Gastrocnemius medialis (tissue), 4 donors: ENCODE data around the gene MAGI1.

ENCODE experiments used
- POLR2A ChIP-seq, 2 donors: fragments of 450-650 bp; IDR thresholded peaks; one replicate each; pipeline ENCODE4 v1.6.1; 2017; ENCODE audit warnings: antibody characterized with exemption in 2 of 2, mild to moderate bottlenecking in 2 of 2, moderate library complexity in 2 of 2
- TF ChIP-seq, protein P1 (sequence below), 5 experiments: fragments of 450-650 bp in 3 of 5; fragments of 200-600 bp in 2 of 5; sonication (generic) in 2 of 5; IDR thresholded peaks in 4 of 5; conservative IDR thresholded peaks in 1 of 5; 1 replicate in 4 of 5; 2 replicates in 1 of 5; pipeline ENCODE4 v1.5.1; 2016 to 2019; ENCODE audit warnings: antibody characterized with exemption in 5 of 5, mild to moderate bottlenecking in 3 of 5, moderate library complexity in 3 of 5

DNA sequence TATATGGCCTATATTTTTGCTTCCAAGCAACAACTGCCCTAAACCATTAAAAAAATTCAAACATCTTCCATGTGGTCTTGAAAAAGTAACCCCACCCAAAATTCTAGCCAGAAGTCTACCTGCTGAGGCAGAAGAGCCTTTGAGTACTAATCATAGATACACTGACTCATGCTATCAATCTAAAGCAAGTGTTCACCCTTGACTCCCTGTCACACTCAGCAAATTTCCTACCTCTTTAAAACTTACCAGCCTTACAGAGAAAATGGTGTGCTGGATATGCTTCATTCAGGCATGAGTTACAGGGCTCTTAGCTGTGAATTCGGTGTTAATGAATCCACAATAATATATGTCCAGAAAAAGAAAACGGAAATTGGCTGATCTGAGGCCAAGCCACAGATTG lies 373.8 kb downstream of the MAGI1 start:
- TF ChIP-seq, protein P1, sequence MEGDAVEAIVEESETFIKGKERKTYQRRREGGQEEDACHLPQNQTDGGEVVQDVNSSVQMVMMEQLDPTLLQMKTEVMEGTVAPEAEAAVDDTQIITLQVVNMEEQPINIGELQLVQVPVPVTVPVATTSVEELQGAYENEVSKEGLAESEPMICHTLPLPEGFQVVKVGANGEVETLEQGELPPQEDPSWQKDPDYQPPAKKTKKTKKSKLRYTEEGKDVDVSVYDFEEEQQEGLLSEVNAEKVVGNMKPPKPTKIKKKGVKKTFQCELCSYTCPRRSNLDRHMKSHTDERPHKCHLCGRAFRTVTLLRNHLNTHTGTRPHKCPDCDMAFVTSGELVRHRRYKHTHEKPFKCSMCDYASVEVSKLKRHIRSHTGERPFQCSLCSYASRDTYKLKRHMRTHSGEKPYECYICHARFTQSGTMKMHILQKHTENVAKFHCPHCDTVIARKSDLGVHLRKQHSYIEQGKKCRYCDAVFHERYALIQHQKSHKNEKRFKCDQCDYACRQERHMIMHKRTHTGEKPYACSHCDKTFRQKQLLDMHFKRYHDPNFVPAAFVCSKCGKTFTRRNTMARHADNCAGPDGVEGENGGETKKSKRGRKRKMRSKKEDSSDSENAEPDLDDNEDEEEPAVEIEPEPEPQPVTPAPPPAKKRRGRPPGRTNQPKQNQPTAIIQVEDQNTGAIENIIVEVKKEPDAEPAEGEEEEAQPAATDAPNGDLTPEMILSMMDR (IDR thresholded peaks at IDR 0.05 in 4 of 5, conservative IDR thresholded peaks at IDR 0.05 in 1 of 5), result no peak
- no peak for TF ChIP-seq POLR2A (IDR thresholded peaks at IDR 0.05)
